Esophagus squamous epithelium (tissue), 5 donors: Measurements from ENCODE around the gene PSMB2. TPM values are rescaled to one million over a fixed set of nuclear protein-coding genes. Genes with fewer than 3 reads are reported as not detected.

Source experiments
- DNase-seq: peaks from one replicate; lab custom pipeline; 2025; lab: John Stamatoyannopoulos, UW
- H3K27ac ChIP-seq, 4 donors: fragments of 200-600 bp; sonication (generic); one replicate each; pipeline ENCODE4 v1.5.1; 2016 to 2019; ENCODE audit warnings: mild to moderate bottlenecking in 1 of 4
- H3K27me3 ChIP-seq, 4 donors: fragments of 200-600 bp; sonication (generic); 1 replicate in 3 of 4; 2 replicates in 1 of 4; pipeline versions ENCODE4 v1.5.1 to v1.6.0; 2017 to 2021; ENCODE audit warnings: antibody characterized with exemption in 1 of 4
- H3K36me3 ChIP-seq, 3 donors: fragments of 200-600 bp; sonication (generic); one replicate each; pipeline ENCODE4 v1.5.1; 2016 to 2019
- H3K4me1 ChIP-seq, 3 donors: fragments of 200-600 bp; sonication (generic); one replicate each; pipeline ENCODE4 v1.5.1; 2017 to 2019
- H3K4me3 ChIP-seq, 4 donors: fragments of 200-600 bp; sonication (generic); 1 replicate in 3 of 4; 2 replicates in 1 of 4; pipeline ENCODE4 v1.5.1; 2016 to 2019; ENCODE audit warnings: mild to moderate bottlenecking in 2 of 4, moderate library complexity in 1 of 4
- H3K9me3 ChIP-seq, 3 donors: fragments of 200-600 bp; sonication (generic); one replicate each; pipeline ENCODE4 v1.5.1; 2016 to 2019
- POLR2A ChIP-seq, 4 donors: fragments of 450-650 bp; IDR thresholded peaks; one replicate each; pipeline ENCODE4 v1.6.1; 2017; ENCODE audit warnings: antibody characterized with exemption in 4 of 4, mild to moderate bottlenecking in 4 of 4, moderate library complexity in 3 of 4
- WGBS, 2 donors: methylation state at CpG; one replicate each; pipeline ENCODE4 v1.1.5; 2018; 5-methylcytosine and 5-hydroxymethylcytosine counted together
- intact Hi-C: fragments of 100-400 bp; cut with DNase I; formaldehyde crosslinking; loops from one replicate; pipeline ENCODE4 v1.15.0; 2022
- total RNA-seq, 4 donors: library from RNA; depleted of rRNA; stranded (reverse); fragments of >200 nt; gene quantifications; one replicate each; pipeline ENCODE4 v1.1.0, GENCODE V29; 2016
- TF ChIP-seq, protein P1 (sequence below), 6 experiments: fragments of 450-650 bp in 4 of 6; fragments of 200-600 bp in 2 of 6; sonication (generic) in 2 of 6; IDR thresholded peaks; one replicate each; pipeline ENCODE4 v1.5.1; 2016 to 2019; ENCODE audit warnings: antibody characterized with exemption in 6 of 6, mild to moderate bottlenecking in 4 of 6, moderate library complexity in 4 of 6
- donor health status: DM: yes; HTN: yes; CAD: no.

The PSMB2 gene
- total RNA-seq, 4 donors from 2014 or later = 31.3 to 69.5 (median 39.9) TPM

- Histone ChIP-seq H3K4me3 (no peak overlapping the region), H3K36me3 (peaks cover 0 to 22% (median 0%) of the 10 kb centered on the region in 3 donors), H3K4me1 (peaks cover 9 to 36% (median 15%) of the 10 kb centered on the region in 3 donors), H3K27me3 (peaks cover 0 to 68% (median 3%) of the 10 kb centered on the region in 4 donors), H3K27ac (no peak overlapping the region), H3K9me3 (no peaks in the 10 kb centered on the region)
- no peak for DNase-seq
- TF ChIP-seq, protein P1, sequence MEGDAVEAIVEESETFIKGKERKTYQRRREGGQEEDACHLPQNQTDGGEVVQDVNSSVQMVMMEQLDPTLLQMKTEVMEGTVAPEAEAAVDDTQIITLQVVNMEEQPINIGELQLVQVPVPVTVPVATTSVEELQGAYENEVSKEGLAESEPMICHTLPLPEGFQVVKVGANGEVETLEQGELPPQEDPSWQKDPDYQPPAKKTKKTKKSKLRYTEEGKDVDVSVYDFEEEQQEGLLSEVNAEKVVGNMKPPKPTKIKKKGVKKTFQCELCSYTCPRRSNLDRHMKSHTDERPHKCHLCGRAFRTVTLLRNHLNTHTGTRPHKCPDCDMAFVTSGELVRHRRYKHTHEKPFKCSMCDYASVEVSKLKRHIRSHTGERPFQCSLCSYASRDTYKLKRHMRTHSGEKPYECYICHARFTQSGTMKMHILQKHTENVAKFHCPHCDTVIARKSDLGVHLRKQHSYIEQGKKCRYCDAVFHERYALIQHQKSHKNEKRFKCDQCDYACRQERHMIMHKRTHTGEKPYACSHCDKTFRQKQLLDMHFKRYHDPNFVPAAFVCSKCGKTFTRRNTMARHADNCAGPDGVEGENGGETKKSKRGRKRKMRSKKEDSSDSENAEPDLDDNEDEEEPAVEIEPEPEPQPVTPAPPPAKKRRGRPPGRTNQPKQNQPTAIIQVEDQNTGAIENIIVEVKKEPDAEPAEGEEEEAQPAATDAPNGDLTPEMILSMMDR (IDR thresholded peaks at IDR 0.05) = no peak
- intact Hi-C loops = loop anchor here (5.0 to 10.0 kb wide), 2 partner anchors 65 to 202 kb away; no protein-coding TSS in a partner anchor
- WGBS, 2 donors = 80 to 85% methylated on average over 1 of the region's 1 CpG
Measured at GRCh38 chr1:35569936-35570335, 71.4 kb downstream of the PSMB2 start.

GRCh38 chr1:35568975-35569395 is 72.3 kb downstream of the PSMB2 start:
- no peak for DNase-seq
- no peak overlapping the region for H3K4me3 ChIP-seq
- peaks cover 8 to 34% (median 10%) of the 10 kb centered on the region in 3 donors for H3K4me1 ChIP-seq
- H3K27ac ChIP-seq = no peak overlapping the region
- TF ChIP-seq, protein P1 (IDR thresholded peaks at IDR 0.05) = peak; percentile 70 to 92 (median 82)
- no peak for TF ChIP-seq POLR2A (IDR thresholded peaks at IDR 0.05)
- 18 to 30% methylated on average over 3 to 4 of the region's 4 CpGs for WGBS, 2 donors
- no peaks in the 10 kb centered on the region for H3K9me3 ChIP-seq
- H3K27me3 ChIP-seq = peaks cover 0 to 59% (median 3%) of the 10 kb centered on the region in 4 donors
- peaks cover 0 to 28% (median 0%) of the 10 kb centered on the region in 3 donors for H3K36me3 ChIP-seq
- intact Hi-C loops = loop anchor here (5.0 to 10.0 kb wide), 2 partner anchors 66 to 203 kb away; no protein-coding TSS in a partner anchor

GRCh38 chr1:35567947-35568558 is 73.3 kb downstream of the PSMB2 start:
- Histone ChIP-seq H3K27ac (no peak overlapping the region), H3K9me3 (no peaks in the 10 kb centered on the region), H3K27me3 (peaks cover 0 to 49% (median 3%) of the 10 kb centered on the region in 4 donors), H3K4me1 (peaks cover 3 to 26% (median 6%) of the 10 kb centered on the region in 3 donors), H3K4me3 (no peak overlapping the region), H3K36me3 (peaks cover 0 to 37% (median 0%) of the 10 kb centered on the region in 3 donors)
- 68% methylated on average over 8 to 9 of the region's 9 CpGs for WGBS, 2 donors
- intact Hi-C loops = loop anchor here (5.0 to 10.0 kb wide), 2 partner anchors 67 to 204 kb away; no protein-coding TSS in a partner anchor
- DNase-seq = no peak
- no peak for TF ChIP-seq POLR2A (IDR thresholded peaks at IDR 0.05)
- TF ChIP-seq, protein P1 (IDR thresholded peaks at IDR 0.05) = no peak

DNA sequence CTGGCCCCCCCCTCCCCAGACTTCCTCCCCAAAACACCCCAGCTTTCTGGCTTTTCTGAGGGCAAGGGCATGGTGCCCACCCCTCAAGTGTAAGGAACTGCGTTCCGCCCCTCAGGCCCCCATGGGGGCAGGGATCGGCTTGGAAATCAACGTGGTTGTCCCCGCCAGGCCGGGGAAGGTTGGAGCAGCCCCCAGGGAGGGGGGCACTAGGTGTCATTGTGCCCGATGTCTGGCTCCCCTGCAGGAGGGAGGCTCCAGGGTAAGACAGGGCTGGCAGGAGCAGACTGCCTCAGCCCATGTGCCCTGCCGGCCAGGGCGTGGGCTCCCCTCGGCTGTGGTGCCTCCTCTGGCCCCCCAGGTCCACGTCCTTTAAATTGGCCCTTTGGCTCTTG is 75.6 kb downstream of the PSMB2 start:
- no peaks in the 10 kb centered on the region for H3K9me3 ChIP-seq
- peaks cover 0 to 50% (median 0%) of the 10 kb centered on the region in 3 donors for H3K36me3 ChIP-seq
- no peak overlapping the region for H3K27ac ChIP-seq
- H3K4me1 ChIP-seq = peaks cover 6 to 27% (median 7%) of the 10 kb centered on the region in 3 donors
- TF ChIP-seq, protein P1 (IDR thresholded peaks at IDR 0.05) = no peak
- no peak for TF ChIP-seq POLR2A (IDR thresholded peaks at IDR 0.05)
- DNase-seq = no peak
- intact Hi-C loops = loop anchor here (5.0 to 10.0 kb wide), 2 partner anchors 69 to 207 kb away; no protein-coding TSS in a partner anchor
- 100% methylated on average over 1 of the region's 11 CpGs; no CpG with 5 or more reads in 1 of the 2 donors for WGBS, 2 donors
- H3K4me3 ChIP-seq = no peak overlapping the region
- H3K27me3 ChIP-seq = peaks cover 0 to 26% (median 0%) of the 10 kb centered on the region in 4 donors
